Smooth muscle cell (in vitro differentiated cells): Measurements from ENCODE around the gene APAF1. TPM values are rescaled to one million over a fixed set of nuclear protein-coding genes. Genes with fewer than 3 reads are reported as not detected.
"Not testable (repeated sequence)": the region's sequence is repeated elsewhere in the genome, so short reads cannot be mapped to it uniquely, and the experiment has no call there.

ENCODE experiments used
- DNase-seq: peaks from one replicate; lab custom pipeline; 2025; ENCODE audit not compliant: unreplicated experiment; lab: John Stamatoyannopoulos, UW
- H2AFZ ChIP-seq: fragments of 200-600 bp; sonication (generic); 2 replicates; pipeline ENCODE4 v1.6.0; 2016; ENCODE audit warnings: antibody characterized with exemption, low read depth, mild to moderate bottlenecking
- H3F3A ChIP-seq: fragments of 200-600 bp; sonication (generic); 2 replicates; pipeline ENCODE4 v1.6.0; 2017; ENCODE audit warnings: antibody characterized with exemption, low read depth
- H3K27ac ChIP-seq: fragments of 200-600 bp; sonication (generic); 2 replicates; pipeline ENCODE4 v1.5.1; 2016; ENCODE audit warnings: low read depth, mild to moderate bottlenecking
- H3K27me3 ChIP-seq: fragments of 200-600 bp; sonication (generic); 2 replicates; pipeline ENCODE4 v1.6.1; 2016; ENCODE audit warnings: low read depth, mild to moderate bottlenecking
- H3K36me3 ChIP-seq: fragments of 200-600 bp; sonication (generic); 2 replicates; pipeline ENCODE4 v1.5.1; 2016; ENCODE audit warnings: low read depth
- H3K4me1 ChIP-seq: fragments of 200-600 bp; sonication (generic); 2 replicates; pipeline ENCODE4 v1.5.1; 2016; ENCODE audit warnings: low read depth
- H3K4me2 ChIP-seq: fragments of 200-600 bp; sonication (generic); 2 replicates; pipeline ENCODE4 v1.6.0; 2016; ENCODE audit warnings: mild to moderate bottlenecking
- H3K4me3 ChIP-seq: fragments of 200-600 bp; sonication (generic); 2 replicates; pipeline ENCODE4 v1.5.1; 2016; ENCODE audit warnings: mild to moderate bottlenecking
- H3K79me2 ChIP-seq: fragments of 200-600 bp; sonication (generic); 2 replicates; pipeline ENCODE4 v1.6.0; 2016; ENCODE audit warnings: low read depth, mild to moderate bottlenecking
- H3K9ac ChIP-seq: fragments of 200-600 bp; sonication (generic); 2 replicates; pipeline ENCODE4 v1.6.0; 2016; ENCODE audit warnings: low read depth
- H3K9me3 ChIP-seq: fragments of 200-600 bp; sonication (generic); replicated peaks from 2 replicates; pipeline ENCODE4 v1.5.1; 2016; ENCODE audit warnings: low read depth
- H4K20me1 ChIP-seq: fragments of 200-600 bp; sonication (generic); 2 replicates; pipeline ENCODE4 v1.6.0; 2016; ENCODE audit warnings: low read depth
- CTCF ChIP-seq: fragments of 200-600 bp; sonication (generic); IDR thresholded peaks from 2 replicates; pipeline ENCODE4 v1.5.1; 2017; ENCODE audit warnings: borderline replicate concordance, mild to moderate bottlenecking, antibody characterized with exemption; ENCODE audit not compliant: insufficient read depth, poor library complexity, severe bottlenecking
- WGBS: methylation state at CpG from one replicate; pipeline ENCODE4 v1.1.7; 2016; ENCODE audit warnings: low lambda C conversion rate; 5-methylcytosine and 5-hydroxymethylcytosine counted together
- polyA plus RNA-seq: library from polyadenylated mRNA; unstranded; fragments of >200 nt; fragmentation: Nextera tagmentation; extraction: Ambion mirVana; gene quantifications from 2 replicates; pipeline ENCODE4 v1.2.1, GENCODE V29; 2016
- total RNA-seq: library from RNA; depleted of rRNA; stranded (reverse); fragments of >200 nt; gene quantifications from 2 replicates; pipeline ENCODE4 v1.2.3, GENCODE V29; 2014

The APAF1 gene
- total and polyA plus RNA-seq, 2 experiments from 2014 or later = 17.0 to 27.1 TPM

- 79% methylated on average over 4 of the region's 4 CpGs for WGBS
- Histone ChIP-seq H3K36me3 (peaks cover 7% of the 10 kb centered on the region), H3K4me1 (no peaks in the 10 kb centered on the region), H3K79me2 (peaks cover 78% of the 10 kb centered on the region), H3K9me3 (no peaks in the 10 kb centered on the region), H3K27me3 (no peaks in the 10 kb centered on the region), H3K4me3 (no peak overlapping the region), H3F3A (no peaks in the 10 kb centered on the region), H3K9ac (no peak overlapping the region), H2AFZ (no peak overlapping the region), H4K20me1 (peaks cover 86% of the 10 kb centered on the region), H3K27ac (peak overlapping the region; percentile 22), H3K4me2 (peak overlapping the region; percentile 13)
- DNase-seq = no peak
- no peak for TF ChIP-seq CTCF
Observed at GRCh38 chr12:98635657-98636323, 9.3 kb upstream of the APAF1 start.

- peaks cover 7% of the 10 kb centered on the region for H3K36me3 ChIP-seq
- H3K4me2 ChIP-seq = no peak overlapping the region
- no peak overlapping the region for H3K9ac ChIP-seq
- H2AFZ ChIP-seq = no peak overlapping the region
- no peak for TF ChIP-seq CTCF
- no peak overlapping the region for H3K27ac ChIP-seq
- peaks cover 85% of the 10 kb centered on the region for H3K79me2 ChIP-seq
- no peaks in the 10 kb centered on the region for H3K4me1 ChIP-seq
- H3K4me3 ChIP-seq = no peak overlapping the region
- H3F3A ChIP-seq = no peaks in the 10 kb centered on the region
- H4K20me1 ChIP-seq = peaks cover 94% of the 10 kb centered on the region
- 93% methylated on average over 2 of the region's 2 CpGs for WGBS
- no peaks in the 10 kb centered on the region for H3K9me3 ChIP-seq
- DNase-seq = no peak
- H3K27me3 ChIP-seq = no peaks in the 10 kb centered on the region
Observed at GRCh38 chr12:98637068-98637467, 8.0 kb upstream of the APAF1 start.

GRCh38 chr12:98638009-98638408 is 7.1 kb upstream of the APAF1 start:
- Histone ChIP-seq H3K4me3 (no peak overlapping the region), H4K20me1 (peaks cover 98% of the 10 kb centered on the region), H3K27ac (no peak overlapping the region), H3K4me2 (no peak overlapping the region), H2AFZ (no peak overlapping the region), H3K9ac (no peak overlapping the region), H3K9me3 (no peaks in the 10 kb centered on the region), H3K4me1 (peaks cover 1% of the 10 kb centered on the region), H3F3A (no peaks in the 10 kb centered on the region), H3K79me2 (peaks cover 89% of the 10 kb centered on the region), H3K27me3 (no peaks in the 10 kb centered on the region), H3K36me3 (peaks cover 7% of the 10 kb centered on the region)
- 81% methylated on average over 2 of the region's 2 CpGs for WGBS
- no peak for DNase-seq
- no peak for TF ChIP-seq CTCF

GRCh38 chr12:98639491-98639890 is 5.6 kb upstream of the APAF1 start:
- TF ChIP-seq CTCF = no peak
- Histone ChIP-seq H3K27ac (no peak overlapping the region), H3F3A (no peaks in the 10 kb centered on the region), H2AFZ (no peak overlapping the region), H3K9ac (no peak overlapping the region), H3K4me1 (peaks cover 7% of the 10 kb centered on the region), H3K4me3 (no peak overlapping the region), H3K36me3 (no peaks in the 10 kb centered on the region), H4K20me1 (peaks cover 87% of the 10 kb centered on the region), H3K27me3 (no peaks in the 10 kb centered on the region), H3K9me3 (no peaks in the 10 kb centered on the region), H3K79me2 (peaks cover 90% of the 10 kb centered on the region), H3K4me2 (no peak overlapping the region)
- 91% methylated on average over 3 of the region's 3 CpGs for WGBS
- no peak for DNase-seq

GRCh38 chr12:98642801-98643200 is 2.3 kb upstream of the APAF1 start:
- H3K36me3 ChIP-seq, H3F3A ChIP-seq, H3K27me3 ChIP-seq, H2AFZ ChIP-seq, H3K9me3 ChIP-seq, H3K27ac ChIP-seq, H3K9ac ChIP-seq, DNase-seq: not testable (repeated sequence)
- Histone ChIP-seq H3K79me2 (peaks cover 88% of the 10 kb centered on the region), H4K20me1 (peaks cover 71% of the 10 kb centered on the region), H3K4me2 (peak overlapping the region; percentile 98), H3K4me1 (peaks cover 15% of the 10 kb centered on the region), H3K4me3 (peak overlapping the region; percentile 77)
- WGBS = 97% methylated on average over 5 of the region's 5 CpGs
